Activated CD4-positive, alpha-beta T cell treated with anti-CD3 and anti-CD28 coated beads for 1 hour (primary cell): Measurements from ENCODE around the gene MAST4.
"Not testable (repeated sequence)": the region's sequence is repeated elsewhere in the genome, so short reads cannot be mapped to it uniquely, and the experiment has no call there.

Experiments
- DNase-seq: peaks from one replicate; pipeline ENCODE4 v3.0.0-alpha.2; 2020

The MAST4 gene

GRCh38 chr5:66647146-66647856 lies 51.1 kb downstream of the MAST4 start:
- no peak for DNase-seq

GRCh38 chr5:66652818-66653217 lies 56.6 kb downstream of the MAST4 start:
- DNase-seq = no peak

- no peak for DNase-seq
These were observed 57.1 kb downstream of the MAST4 start for GRCh38 chr5:66653325-66653724.

GRCh38 chr5:66655395-66656324 lies 59.5 kb downstream of the MAST4 start:
- DNase-seq = no peak

GRCh38 chr5:66658516-66658915 lies 62.3 kb downstream of the MAST4 start:
- DNase-seq = no peak

- no peak for DNase-seq
These were observed 63.6 kb downstream of the MAST4 start for GRCh38 chr5:66659780-66660179.

GRCh38 chr5:66660396-66660795 lies 64.2 kb downstream of the MAST4 start:
- no peak for DNase-seq

- DNase-seq = no peak
These were observed 65.0 kb downstream of the MAST4 start for GRCh38 chr5:66661149-66661548.

GRCh38 chr5:66666778-66667177 lies 70.6 kb downstream of the MAST4 start:
- no peak for DNase-seq

- DNase-seq = no peak
These were observed 73.1 kb downstream of the MAST4 start for GRCh38 chr5:66669086-66669861.

GRCh38 chr5:66669862-66670195 lies 73.6 kb downstream of the MAST4 start:
- no peak for DNase-seq

- DNase-seq = no peak
These were observed 75.1 kb downstream of the MAST4 start for GRCh38 chr5:66671305-66671704.

GRCh38 chr5:66674802-66675201 lies 78.6 kb downstream of the MAST4 start:
- no peak for DNase-seq

- DNase-seq = no peak
These were observed 79.2 kb downstream of the MAST4 start for GRCh38 chr5:66675406-66675805.

GRCh38 chr5:66680221-66680620 lies 84.0 kb downstream of the MAST4 start:
- no peak for DNase-seq

- DNase-seq = no peak
These were observed 84.6 kb downstream of the MAST4 start for GRCh38 chr5:66680804-66681203.

- no peak for DNase-seq
These were observed 88.5 kb downstream of the MAST4 start for GRCh38 chr5:66684663-66685062.

GRCh38 chr5:66689522-66690220 lies 93.5 kb downstream of the MAST4 start:
- no peak for DNase-seq

GRCh38 chr5:66694036-66694435 lies 97.8 kb downstream of the MAST4 start:
- DNase-seq = no peak

GRCh38 chr5:66695840-66696239 lies 99.6 kb downstream of the MAST4 start:
- not testable (repeated sequence) for DNase-seq

GRCh38 chr5:66697796-66698564 lies 101.8 kb downstream of the MAST4 start:
- DNase-seq = no peak

- DNase-seq = no peak
These were observed 105.1 kb downstream of the MAST4 start for GRCh38 chr5:66701244-66701643.
